ES-I3 (cell line): Measurements from ENCODE around the gene SDR39U1.

Source experiments
- H3K36me3 ChIP-seq: 2 replicates; pipeline ENCODE4 v1.6.1; 2013; ENCODE audit warnings: mild to moderate bottlenecking, low read length, control low read depth, moderate library complexity; ENCODE audit not compliant: insufficient read depth
- H3K4me1 ChIP-seq: 2 replicates; pipeline ENCODE4 v1.6.1; 2013; ENCODE audit warnings: mild to moderate bottlenecking, control low read depth, low read length; ENCODE audit not compliant: insufficient read depth
- H3K9ac ChIP-seq: 2 replicates; pipeline ENCODE4 v1.6.1; 2013; ENCODE audit warnings: low read depth, mild to moderate bottlenecking, low read length, moderate library complexity
- H3K9me3 ChIP-seq: 2 replicates; pipeline ENCODE4 v1.6.1; 2013; ENCODE audit warnings: mild to moderate bottlenecking, low read length, moderate library complexity; ENCODE audit not compliant: control insufficient read depth, insufficient read depth

SDR39U1 gene

DNA sequence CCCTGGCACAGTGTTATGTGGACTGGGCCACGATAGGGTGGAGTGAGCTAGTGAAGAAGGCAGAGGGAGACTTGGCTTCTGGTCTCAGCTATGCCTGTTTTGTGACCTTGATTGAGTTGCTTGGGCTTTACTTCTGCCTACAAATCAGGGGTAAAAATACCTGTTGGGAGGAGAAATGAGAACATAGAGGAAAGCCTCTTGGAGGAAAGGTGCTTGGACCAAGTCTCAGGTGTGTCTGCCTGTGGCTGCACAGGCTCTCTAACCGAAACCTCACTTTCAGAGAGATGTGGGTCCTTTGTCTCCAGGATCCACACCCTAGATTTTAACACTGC lies 4.9 kb downstream of the SDR39U1 start:
- Histone ChIP-seq H3K9me3 (no peaks in the 10 kb centered on the region), H3K36me3 (peaks cover 16% of the 10 kb centered on the region), H3K9ac (no peak overlapping the region), H3K4me1 (no peaks in the 10 kb centered on the region)

GRCh38 chr14:24437020-24437735 lies 5.4 kb downstream of the SDR39U1 start:
- no peaks in the 10 kb centered on the region for H3K4me1 ChIP-seq
- H3K9ac ChIP-seq: no peak overlapping the region
- H3K36me3 ChIP-seq: peaks cover 16% of the 10 kb centered on the region
- H3K9me3 ChIP-seq: no peaks in the 10 kb centered on the region

- H3K4me1 ChIP-seq: peaks cover under 1% of the 10 kb centered on the region; the same call in 1 of the 2 replicates
- no peak overlapping the region for H3K9ac ChIP-seq
- H3K36me3 ChIP-seq: peaks cover 16% of the 10 kb centered on the region
- no peaks in the 10 kb centered on the region for H3K9me3 ChIP-seq
Measured at GRCh38 chr14:24436355-24437019, 6.1 kb downstream of the SDR39U1 start.

DNA sequence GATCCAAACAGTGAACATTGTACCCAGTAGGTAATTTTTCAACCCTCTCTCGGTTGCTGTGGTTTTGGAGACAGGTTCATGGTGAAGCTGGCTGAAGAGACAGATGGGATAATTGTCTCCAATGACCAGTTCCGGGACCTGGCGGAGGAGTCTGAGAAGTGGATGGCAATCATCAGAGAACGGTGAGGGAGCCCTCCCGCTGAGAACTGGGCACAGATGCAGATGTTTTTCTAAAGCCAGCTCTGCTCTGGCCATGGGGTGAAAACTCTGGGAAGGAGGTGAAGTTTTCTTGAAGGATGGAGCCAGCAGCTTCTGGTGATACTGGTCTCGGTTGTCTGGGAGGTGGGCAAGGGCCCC lies 6.6 kb downstream of the SDR39U1 start:
- no peaks in the 10 kb centered on the region for H3K9me3 ChIP-seq
- peaks cover 5% of the 10 kb centered on the region; the same call in 1 of the 2 replicates for H3K4me1 ChIP-seq
- H3K9ac ChIP-seq: no peak overlapping the region
- H3K36me3 ChIP-seq: peaks cover 16% of the 10 kb centered on the region

- Histone ChIP-seq H3K9me3 (no peaks in the 10 kb centered on the region), H3K9ac (no peak overlapping the region), H3K36me3 (peaks cover 16% of the 10 kb centered on the region), H3K4me1 (peaks cover 5% of the 10 kb centered on the region; the same call in 1 of the 2 replicates)
Measured at GRCh38 chr14:24435192-24435810, 7.3 kb downstream of the SDR39U1 start.

GRCh38 chr14:24434676-24435075 lies 7.9 kb downstream of the SDR39U1 start:
- H3K4me1 ChIP-seq: peaks cover 5% of the 10 kb centered on the region; the same call in 1 of the 2 replicates
- H3K9ac ChIP-seq: no peak overlapping the region
- H3K9me3 ChIP-seq: no peaks in the 10 kb centered on the region
- peaks cover 16% of the 10 kb centered on the region for H3K36me3 ChIP-seq

GRCh38 chr14:24434036-24434435 lies 8.5 kb downstream of the SDR39U1 start:
- H3K4me1 ChIP-seq: peaks cover 5% of the 10 kb centered on the region; the same call in 1 of the 2 replicates
- peaks cover 10% of the 10 kb centered on the region for H3K36me3 ChIP-seq
- H3K9me3 ChIP-seq: no peaks in the 10 kb centered on the region
- H3K9ac ChIP-seq: no peak overlapping the region

- Histone ChIP-seq H3K9me3 (no peaks in the 10 kb centered on the region), H3K9ac (no peak overlapping the region), H3K4me1 (peaks cover 5% of the 10 kb centered on the region; the same call in 1 of the 2 replicates), H3K36me3 (peaks cover under 1% of the 10 kb centered on the region)
Measured at GRCh38 chr14:24432259-24433131, 10.1 kb downstream of the SDR39U1 start.

DNA sequence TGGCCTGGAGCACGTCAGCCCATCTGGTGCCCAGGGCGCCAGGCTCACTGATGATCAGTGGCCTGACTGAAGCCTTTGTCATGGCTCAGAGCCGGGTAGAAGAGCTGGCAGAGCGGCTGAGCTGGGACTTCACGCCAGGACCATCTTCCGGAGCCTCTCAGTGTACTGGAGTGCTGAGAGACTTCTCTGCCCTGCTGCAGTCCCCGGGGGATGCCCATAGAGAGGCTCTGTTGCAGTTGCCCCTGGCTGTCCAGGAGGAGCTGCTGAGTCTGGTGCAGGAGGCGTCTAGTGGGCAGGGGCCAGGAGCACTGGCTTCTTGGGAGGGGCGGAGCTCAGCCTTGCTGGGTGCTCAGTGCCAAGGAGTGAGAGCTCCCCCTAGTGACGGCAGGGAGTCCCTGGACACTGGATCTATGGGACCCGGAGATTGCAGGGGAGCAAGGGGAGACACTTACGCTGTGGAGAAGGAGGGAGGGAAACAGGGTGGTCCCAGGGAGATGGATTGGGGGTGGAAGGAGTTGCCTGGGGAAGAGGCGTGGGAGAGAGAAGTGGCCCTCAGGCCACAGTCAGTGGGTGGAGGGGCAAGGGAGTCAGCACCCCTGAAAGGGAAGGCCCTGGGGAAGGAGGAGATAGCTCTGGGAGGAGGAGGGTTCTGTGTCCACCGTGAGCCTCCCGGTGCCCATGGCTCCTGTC lies 10.9 kb downstream of the SDR39U1 start:
- peak overlapping the region; percentile 83; the same call in 1 of the 2 replicates for H3K9ac ChIP-seq
- peaks cover 9% of the 10 kb centered on the region for H3K4me1 ChIP-seq
- H3K9me3 ChIP-seq: no peaks in the 10 kb centered on the region
- no peaks in the 10 kb centered on the region for H3K36me3 ChIP-seq

DNA sequence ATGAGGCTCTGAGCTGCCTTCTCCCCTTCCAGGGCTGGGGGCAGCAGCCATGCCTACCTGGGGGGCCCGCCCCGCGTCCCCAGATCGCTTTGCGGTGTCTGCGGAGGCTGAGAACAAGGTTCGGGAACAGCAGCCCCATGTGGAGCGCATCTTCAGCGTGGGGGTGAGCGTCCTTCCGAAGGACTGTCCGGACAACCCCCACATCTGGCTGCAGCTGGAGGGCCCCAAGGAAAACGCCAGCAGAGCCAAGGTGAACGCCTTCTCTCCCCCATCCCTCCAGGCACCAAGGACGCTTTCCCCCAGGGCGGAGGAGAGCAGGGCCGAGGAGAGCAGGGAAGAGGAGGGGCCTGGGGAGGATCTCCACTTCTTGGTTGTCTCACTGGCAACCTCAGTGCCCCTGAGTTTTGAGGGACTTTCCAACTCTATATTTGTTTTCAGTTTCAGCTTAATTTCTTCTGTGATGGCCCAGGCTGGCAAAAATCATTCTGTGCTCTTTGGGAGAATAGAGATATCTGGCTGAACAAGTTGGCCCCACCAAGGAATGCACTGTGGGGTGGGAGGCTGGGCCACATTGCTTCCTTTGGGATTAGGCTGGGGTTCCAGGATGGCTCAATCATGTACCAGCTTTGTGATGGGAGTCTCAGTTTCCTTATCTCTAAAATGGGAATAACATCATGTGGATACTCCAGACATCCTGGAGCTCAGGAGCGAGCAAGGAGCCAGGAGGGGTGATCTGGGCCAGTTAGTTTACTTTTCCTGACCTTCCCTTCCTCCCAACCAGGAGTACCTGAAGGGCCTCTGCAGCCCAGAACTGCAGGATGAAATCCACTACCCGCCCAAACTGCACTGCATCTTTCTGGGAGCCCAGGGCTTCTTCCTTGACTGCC lies 11.7 kb downstream of the SDR39U1 start:
- peak overlapping the region; percentile 83 for H3K9ac ChIP-seq
- H3K4me1 ChIP-seq: peaks cover 9% of the 10 kb centered on the region
- no peaks in the 10 kb centered on the region for H3K36me3 ChIP-seq
- H3K9me3 ChIP-seq: no peaks in the 10 kb centered on the region

DNA sequence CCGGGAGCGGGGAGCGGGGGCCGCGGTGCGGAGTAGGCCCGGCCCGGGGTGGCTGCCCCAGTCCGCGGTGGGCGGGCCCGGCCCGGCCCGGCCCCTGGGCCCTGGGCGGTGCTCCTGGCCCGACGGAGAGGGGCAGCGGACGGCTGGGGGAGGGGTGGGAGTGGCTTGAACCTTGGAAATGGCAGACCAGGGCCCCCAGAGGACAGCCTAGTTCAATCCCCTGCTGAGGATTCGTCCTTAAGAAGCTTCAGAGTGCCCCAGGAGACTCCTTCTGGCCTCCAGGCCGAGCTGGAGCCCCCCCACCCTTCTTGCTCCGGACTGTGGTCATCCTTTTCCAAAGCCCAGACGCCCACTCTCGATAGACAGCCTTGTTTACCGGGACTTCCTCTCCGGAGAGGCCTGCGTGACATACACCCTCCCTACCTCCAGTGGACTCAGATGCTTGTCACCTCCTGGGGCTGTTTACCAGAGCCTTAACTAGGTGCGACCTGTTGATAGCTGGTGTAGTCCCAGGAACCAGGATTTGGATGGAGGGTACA lies 12.4 kb downstream of the SDR39U1 start:
- H3K4me1 ChIP-seq: peaks cover 9% of the 10 kb centered on the region
- H3K36me3 ChIP-seq: no peaks in the 10 kb centered on the region
- H3K9me3 ChIP-seq: no peaks in the 10 kb centered on the region
- H3K9ac ChIP-seq: peak overlapping the region; percentile 83

DNA sequence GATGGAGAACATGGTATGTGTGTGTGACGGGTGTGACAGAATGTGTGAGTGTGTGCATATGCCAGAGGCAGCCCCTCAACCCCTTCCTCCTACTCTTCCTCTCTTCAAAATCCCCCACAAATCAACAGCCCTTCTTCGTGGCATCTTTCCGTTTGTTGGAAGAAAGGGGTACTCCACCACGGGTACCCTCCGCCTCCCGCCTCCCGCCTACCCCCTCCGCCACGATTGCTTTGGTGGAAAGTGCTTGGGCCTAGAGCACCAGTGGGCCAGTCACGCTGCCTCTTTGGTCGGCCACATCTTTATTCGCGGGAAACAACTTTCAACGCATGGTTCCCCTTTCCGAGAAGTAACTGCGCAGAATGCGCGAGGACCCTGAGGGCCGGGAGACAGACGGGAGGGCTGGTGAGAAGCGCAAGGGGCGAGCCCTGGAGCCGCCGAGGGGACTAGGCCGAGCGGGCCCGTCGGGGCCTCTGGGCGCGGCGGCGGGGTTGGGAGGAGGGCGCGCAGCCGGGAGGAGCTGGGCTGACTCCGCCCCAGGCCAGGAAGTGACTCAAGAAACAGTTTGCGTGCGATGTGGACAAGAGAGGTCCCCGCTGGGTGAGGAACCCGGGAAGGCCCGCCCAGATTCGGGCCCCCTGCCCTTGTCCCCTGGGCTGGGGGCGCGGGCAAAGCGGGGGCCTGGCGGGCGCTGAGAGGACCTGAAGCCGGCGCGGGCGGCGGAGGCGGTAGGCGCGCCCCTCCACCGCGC lies 13.0 kb downstream of the SDR39U1 start, which contains the start of the genes CBLN3 and KHNYN:
TSS of gene CBLN3 (minus strand) at position 274 of the 748 bp plus-strand sequence. CDS start 614 bp downstream, outside the sequence.
TSS of gene KHNYN (plus strand) at position 560 of the 748 bp plus-strand sequence. CDS start 777 bp downstream, outside the sequence.
- Histone ChIP-seq H3K4me1 (peaks cover 9% of the 10 kb centered on the region), H3K9ac (peak within 1 kb of the TSS; percentile 83), H3K36me3 (no peaks in the 10 kb centered on the region), H3K9me3 (no peaks in the 10 kb centered on the region)
